Endothelial cell of umbilical vein (primary cell): ENCODE results near the gene RAB3C.

Source experiments
- EZH2 ChIP-seq: IDR thresholded peaks from 2 replicates; pipeline ENCODE4 v1.6.1; 2012; ENCODE audit warnings: borderline replicate concordance, low read depth, mild to moderate bottlenecking, moderate library complexity, low read length, inconsistent platforms; ENCODE audit not compliant: severe bottlenecking
- FOS ChIP-seq: IDR thresholded peaks from 2 replicates; pipeline ENCODE4 v1.6.1; 2011; ENCODE audit warnings: mild to moderate bottlenecking, low read length, moderate library complexity, borderline replicate concordance; ENCODE audit not compliant: insufficient read depth
- JUN ChIP-seq: IDR thresholded peaks from 2 replicates; pipeline ENCODE4 v1.6.1; 2011; ENCODE audit warnings: borderline replicate concordance, low read depth; ENCODE audit not compliant: insufficient read length, insufficient read depth
- MYC ChIP-seq: IDR thresholded peaks from one replicate; pipeline ENCODE4 v1.6.1; 2011; ENCODE audit warnings: mild to moderate bottlenecking, low read depth, low read length
- POLR2A ChIP-seq: IDR thresholded peaks from 2 replicates; pipeline ENCODE4 v1.6.1; 2012; ENCODE audit warnings: low read depth, mild to moderate bottlenecking, control low read depth, low read length
- POLR2AphosphoS5 ChIP-seq: IDR thresholded peaks from 2 replicates; pipeline ENCODE4 v1.6.1; 2012; ENCODE audit warnings: low read depth, mild to moderate bottlenecking, control low read depth, low read length, moderate library complexity; ENCODE audit not compliant: insufficient read depth
- TF ChIP-seq, protein P1 (sequence below), 2 donors: IDR thresholded peaks; 1 replicate in 1 of 2; 2 replicates in 1 of 2; pipeline ENCODE4 v1.5.1; 2011; ENCODE audit warnings: low read length in 2 of 2, mild to moderate bottlenecking in 2 of 2, moderate library complexity in 2 of 2, control low read depth in 1 of 2, inconsistent platforms in 1 of 2, low read depth in 1 of 2; ENCODE audit not compliant: insufficient read depth in 1 of 2; ENCODE audit errors: extremely low read depth in 1 of 2
- TF ChIP-seq, protein P2 (sequence below): IDR thresholded peaks from 2 replicates; pipeline ENCODE4 v1.6.1; 2011; ENCODE audit not compliant: insufficient read depth, insufficient read length

DNA sequence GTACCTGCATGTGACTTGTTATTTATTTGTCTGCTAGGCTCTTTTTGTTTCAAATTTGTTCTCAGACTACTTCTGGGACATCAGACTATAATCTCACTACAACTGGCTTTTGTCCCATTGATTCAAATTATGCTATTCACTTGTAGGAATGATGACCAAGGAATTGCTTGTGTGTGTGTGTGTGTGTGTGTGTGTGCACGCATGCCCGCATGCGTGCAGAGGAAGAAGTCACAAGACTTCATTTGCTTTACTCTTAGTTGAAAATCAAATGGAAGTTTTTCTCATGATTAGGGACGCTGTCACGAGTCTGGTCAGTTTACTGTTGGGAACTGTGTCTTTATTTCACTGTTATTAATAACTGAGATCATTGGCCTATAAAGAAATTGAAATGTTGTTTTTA is 268.7 kb downstream of the RAB3C start:
- TF ChIP-seq JUN (no peak), POLR2A (no peak), EZH2 (no peak), POLR2AphosphoS5 (no peak), FOS (no peak), MYC (no peak)
- TF ChIP-seq, protein P1, sequence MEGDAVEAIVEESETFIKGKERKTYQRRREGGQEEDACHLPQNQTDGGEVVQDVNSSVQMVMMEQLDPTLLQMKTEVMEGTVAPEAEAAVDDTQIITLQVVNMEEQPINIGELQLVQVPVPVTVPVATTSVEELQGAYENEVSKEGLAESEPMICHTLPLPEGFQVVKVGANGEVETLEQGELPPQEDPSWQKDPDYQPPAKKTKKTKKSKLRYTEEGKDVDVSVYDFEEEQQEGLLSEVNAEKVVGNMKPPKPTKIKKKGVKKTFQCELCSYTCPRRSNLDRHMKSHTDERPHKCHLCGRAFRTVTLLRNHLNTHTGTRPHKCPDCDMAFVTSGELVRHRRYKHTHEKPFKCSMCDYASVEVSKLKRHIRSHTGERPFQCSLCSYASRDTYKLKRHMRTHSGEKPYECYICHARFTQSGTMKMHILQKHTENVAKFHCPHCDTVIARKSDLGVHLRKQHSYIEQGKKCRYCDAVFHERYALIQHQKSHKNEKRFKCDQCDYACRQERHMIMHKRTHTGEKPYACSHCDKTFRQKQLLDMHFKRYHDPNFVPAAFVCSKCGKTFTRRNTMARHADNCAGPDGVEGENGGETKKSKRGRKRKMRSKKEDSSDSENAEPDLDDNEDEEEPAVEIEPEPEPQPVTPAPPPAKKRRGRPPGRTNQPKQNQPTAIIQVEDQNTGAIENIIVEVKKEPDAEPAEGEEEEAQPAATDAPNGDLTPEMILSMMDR (IDR thresholded peaks at IDR 0.05; ENCODE audit: extremely low read depth in 1 of 2, insufficient read depth in 1 of 2, low read depth in 1 of 2, low read length in 2 of 2), result no peak
- TF ChIP-seq, protein P2, sequence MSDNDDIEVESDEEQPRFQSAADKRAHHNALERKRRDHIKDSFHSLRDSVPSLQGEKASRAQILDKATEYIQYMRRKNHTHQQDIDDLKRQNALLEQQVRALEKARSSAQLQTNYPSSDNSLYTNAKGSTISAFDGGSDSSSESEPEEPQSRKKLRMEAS, result no peak
